Endodermal cell (in vitro differentiated cells): ENCODE results near the gene ITK. TPM values are rescaled to one million over a fixed set of nuclear protein-coding genes. Genes with fewer than 3 reads are reported as not detected.

Source experiments
- DNase-seq: peaks from one replicate; pipeline ENCODE4 v3.0.0-alpha.2; 2017
- H3K27ac ChIP-seq: 2 replicates; pipeline ENCODE4 v1.5.1; 2013; ENCODE audit warnings: mild to moderate bottlenecking, low read depth, low read length, moderate library complexity
- H3K27me3 ChIP-seq: 2 replicates; pipeline ENCODE4 v1.6.1; 2013; ENCODE audit warnings: mild to moderate bottlenecking, low read length, moderate library complexity; ENCODE audit not compliant: insufficient read depth, control insufficient read depth, poor library complexity, severe bottlenecking
- H3K36me3 ChIP-seq: 2 replicates; pipeline ENCODE4 v1.7.0; 2013; ENCODE audit warnings: mild to moderate bottlenecking, low read length, moderate library complexity; ENCODE audit not compliant: control insufficient read depth, insufficient read depth
- H3K4me1 ChIP-seq: one replicate; pipeline ENCODE4 v1.7.0; 2013; ENCODE audit warnings: low read length; ENCODE audit not compliant: control insufficient read depth, insufficient read depth
- H3K4me3 ChIP-seq: 2 replicates; pipeline ENCODE4 v1.5.1; 2013; ENCODE audit warnings: mild to moderate bottlenecking, low read length, moderate library complexity
- H3K9ac ChIP-seq: 2 replicates; pipeline ENCODE4 v1.6.1; 2013; ENCODE audit warnings: mild to moderate bottlenecking, low read length, moderate library complexity; ENCODE audit not compliant: poor library complexity, severe bottlenecking; ENCODE audit errors: extremely low read depth
- H3K9me3 ChIP-seq: 2 replicates; pipeline ENCODE4 v1.6.1; 2013; ENCODE audit warnings: mild to moderate bottlenecking, low read length, moderate library complexity; ENCODE audit not compliant: control insufficient read depth
- H3K27ac Mint-ChIP-seq: 2 replicates; pipeline ENCODE4 v1.8.0; 2020; ENCODE audit warnings: mixed read lengths
- H3K27me3 Mint-ChIP-seq: 2 replicates; pipeline ENCODE4 v1.8.0; 2021; ENCODE audit warnings: mild to moderate bottlenecking, mixed read lengths; ENCODE audit not compliant: insufficient read depth
- H3K36me3 Mint-ChIP-seq: 2 replicates; pipeline ENCODE4 v1.8.0; 2020; ENCODE audit warnings: low read depth, mixed read lengths
- H3K4me1 Mint-ChIP-seq: 2 replicates; pipeline ENCODE4 v1.8.0; 2020; ENCODE audit warnings: mixed read lengths
- H3K4me3 Mint-ChIP-seq: 2 replicates; pipeline ENCODE4 v1.8.0; 2020; ENCODE audit warnings: mild to moderate bottlenecking, moderate library complexity, mixed read lengths
- H3K9me3 Mint-ChIP-seq: 2 replicates; pipeline ENCODE4 v1.8.0; 2020; ENCODE audit warnings: mild to moderate bottlenecking, mixed read lengths
- WGBS, 2 experiments: methylation state at CpG; one replicate each; pipeline versions ENCODE4 v1.1.5 to v1.1.7; 2013; ENCODE audit warnings: missing lambda C conversion rate in 2 of 2, mixed read lengths in 1 of 2; ENCODE audit not compliant: insufficient coverage in 1 of 2, insufficient read length in 1 of 2; 5-methylcytosine and 5-hydroxymethylcytosine counted together
- total RNA-seq, 2 donors: library from RNA; stranded (reverse); fragmentation: NEBNext Ultra II Directional in 1 of 2; extraction: Animal tissue kit (Norgen Biotek cat#: 25700) in 1 of 2; gene quantifications; 2 replicates in 1 of 2; 3 replicates in 1 of 2; pipeline ENCODE4 v1.2.1, GENCODE V29; 2021
- TF ChIP-seq, protein P1 (sequence below): fragments of 200-600 bp; sonication (generic); conservative IDR thresholded peaks from 2 replicates; pipeline ENCODE4 v1.5.0; 2021; ENCODE audit warnings: antibody characterized with exemption, mild to moderate bottlenecking

ITK gene
- total RNA-seq, 2 donors from 2014 or later, result 0.31 to 0.38 TPM

DNA sequence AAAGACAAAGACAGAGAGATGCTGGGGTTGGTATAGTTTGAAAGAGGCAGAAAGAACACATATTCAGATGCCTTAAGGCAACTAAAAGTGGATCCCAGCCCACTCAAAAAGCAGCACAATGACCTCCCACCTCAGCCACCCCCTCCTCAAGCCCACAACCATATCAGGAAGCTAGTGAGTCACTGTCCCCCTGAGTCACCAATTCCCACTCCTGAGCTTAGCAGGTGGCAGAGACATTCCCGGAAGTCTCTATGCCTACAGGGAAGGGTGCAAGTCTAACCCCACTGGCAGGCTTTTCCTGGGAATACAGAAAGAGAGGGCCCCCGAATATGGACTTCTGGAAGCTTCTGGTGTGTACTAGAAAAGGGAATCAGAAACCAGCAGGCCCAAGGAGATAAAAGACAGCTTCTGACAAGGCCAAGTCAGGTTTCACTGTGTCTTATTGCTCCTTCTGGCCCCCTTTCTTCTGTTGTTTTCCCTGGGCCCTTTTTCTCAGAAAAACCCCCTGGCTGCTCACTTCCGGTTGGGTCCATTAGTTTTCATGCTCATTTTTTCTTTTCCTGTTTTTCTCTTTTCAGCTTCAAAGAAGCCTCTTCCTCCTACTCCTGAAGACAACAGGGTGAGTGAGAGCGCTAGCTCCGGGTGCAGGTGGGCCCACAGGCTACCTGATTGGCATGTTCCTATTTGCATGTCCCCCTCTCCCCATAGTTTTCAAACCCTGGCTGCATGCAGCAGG lies 36.8 kb downstream of the ITK start:
- no peaks in the 10 kb centered on the region for H3K36me3 ChIP-seq
- DNase-seq, result no peak
- TF ChIP-seq, protein P1, sequence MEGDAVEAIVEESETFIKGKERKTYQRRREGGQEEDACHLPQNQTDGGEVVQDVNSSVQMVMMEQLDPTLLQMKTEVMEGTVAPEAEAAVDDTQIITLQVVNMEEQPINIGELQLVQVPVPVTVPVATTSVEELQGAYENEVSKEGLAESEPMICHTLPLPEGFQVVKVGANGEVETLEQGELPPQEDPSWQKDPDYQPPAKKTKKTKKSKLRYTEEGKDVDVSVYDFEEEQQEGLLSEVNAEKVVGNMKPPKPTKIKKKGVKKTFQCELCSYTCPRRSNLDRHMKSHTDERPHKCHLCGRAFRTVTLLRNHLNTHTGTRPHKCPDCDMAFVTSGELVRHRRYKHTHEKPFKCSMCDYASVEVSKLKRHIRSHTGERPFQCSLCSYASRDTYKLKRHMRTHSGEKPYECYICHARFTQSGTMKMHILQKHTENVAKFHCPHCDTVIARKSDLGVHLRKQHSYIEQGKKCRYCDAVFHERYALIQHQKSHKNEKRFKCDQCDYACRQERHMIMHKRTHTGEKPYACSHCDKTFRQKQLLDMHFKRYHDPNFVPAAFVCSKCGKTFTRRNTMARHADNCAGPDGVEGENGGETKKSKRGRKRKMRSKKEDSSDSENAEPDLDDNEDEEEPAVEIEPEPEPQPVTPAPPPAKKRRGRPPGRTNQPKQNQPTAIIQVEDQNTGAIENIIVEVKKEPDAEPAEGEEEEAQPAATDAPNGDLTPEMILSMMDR, result no peak
- H3K36me3 Mint-ChIP-seq, result no peaks in the 10 kb centered on the region
- H3K27ac Mint-ChIP-seq, result no peak overlapping the region
- WGBS, 2 experiments, result 84 to 97% methylated on average over 4 to 5 of the region's 5 CpGs
- H3K4me3 Mint-ChIP-seq, result no peak overlapping the region
- no peaks in the 10 kb centered on the region for H3K4me1 Mint-ChIP-seq
- H3K9me3 ChIP-seq, result no peaks in the 10 kb centered on the region
- H3K4me3 ChIP-seq, result no peak overlapping the region
- no peaks in the 10 kb centered on the region for H3K27me3 Mint-ChIP-seq
- no peaks in the 10 kb centered on the region for H3K9me3 Mint-ChIP-seq
- no peaks in the 10 kb centered on the region for H3K27me3 ChIP-seq
- H3K9ac ChIP-seq, result no peak overlapping the region
- H3K4me1 ChIP-seq, result no peaks in the 10 kb centered on the region
- no peak overlapping the region for H3K27ac ChIP-seq

DNA sequence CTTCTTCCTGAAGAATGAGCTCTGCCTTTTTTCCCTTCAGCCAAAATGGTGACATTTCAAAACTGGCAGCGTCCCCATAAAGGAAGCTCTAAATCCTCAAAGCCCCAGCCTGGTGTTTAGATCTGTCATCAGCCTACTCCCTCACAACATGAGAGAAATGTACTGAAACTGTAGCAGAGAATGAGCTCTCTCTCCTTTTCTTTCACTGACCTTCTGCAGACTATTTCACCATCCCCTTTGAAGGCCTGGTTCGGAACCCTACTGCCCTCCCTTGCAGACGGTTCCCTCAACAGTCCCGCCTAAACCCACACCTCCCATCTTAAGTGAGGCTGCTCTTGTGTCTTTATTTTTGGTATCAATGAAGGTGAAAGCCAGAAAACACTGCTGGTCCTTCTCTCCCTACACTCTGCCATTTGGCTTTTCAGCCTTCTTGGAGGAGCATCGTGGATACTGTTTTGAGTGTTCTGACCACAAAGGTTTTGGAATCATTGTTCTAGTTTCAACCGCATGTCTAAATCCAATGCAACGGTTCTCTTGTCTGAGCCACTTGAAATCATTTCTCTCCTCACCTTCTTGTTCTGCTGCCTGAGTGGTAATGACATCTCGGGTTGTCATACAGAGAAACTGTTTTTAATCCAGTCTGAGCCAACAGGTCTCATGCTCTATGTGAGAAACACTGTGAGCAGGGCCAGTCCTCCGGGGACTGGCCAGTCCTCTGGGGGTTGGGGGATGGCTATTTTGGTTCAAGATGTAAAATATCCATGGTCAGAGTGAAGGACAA lies 39.0 kb downstream of the ITK start:
- Mint-ChIP-seq H3K27me3 (no peaks in the 10 kb centered on the region), H3K9me3 (no peaks in the 10 kb centered on the region), H3K4me1 (no peaks in the 10 kb centered on the region), H3K4me3 (no peak overlapping the region), H3K36me3 (no peaks in the 10 kb centered on the region), H3K27ac (no peak overlapping the region)
- Histone ChIP-seq H3K9me3 (no peaks in the 10 kb centered on the region), H3K9ac (no peak overlapping the region), H3K4me3 (no peak overlapping the region), H3K4me1 (no peaks in the 10 kb centered on the region), H3K36me3 (no peaks in the 10 kb centered on the region), H3K27me3 (no peaks in the 10 kb centered on the region), H3K27ac (no peak overlapping the region)
- DNase-seq, result no peak
- TF ChIP-seq, protein P1, result no peak
- 86 to 94% methylated on average over 5 to 9 of the region's 9 CpGs for WGBS, 2 experiments

DNA sequence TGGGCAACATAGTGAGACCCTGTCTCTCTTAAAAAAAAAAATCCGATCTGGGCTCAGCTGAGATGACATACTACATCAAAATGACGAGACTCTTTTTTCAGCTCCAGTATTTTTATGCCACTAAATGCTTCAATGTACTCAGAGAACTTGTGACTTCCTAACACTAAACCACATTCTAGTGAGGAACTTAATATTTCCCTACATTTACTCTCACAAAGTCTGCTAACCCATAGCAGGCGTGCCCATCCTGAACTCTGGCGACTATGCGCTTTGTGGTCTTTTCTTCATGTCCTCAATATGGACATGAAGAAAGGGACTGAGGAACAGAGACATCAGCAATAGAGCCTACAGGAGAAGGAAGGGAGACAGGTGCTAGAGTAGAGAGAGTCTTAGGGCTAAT lies 41.3 kb downstream of the ITK start:
- H3K27me3 ChIP-seq, result no peaks in the 10 kb centered on the region
- Mint-ChIP-seq H3K4me3 (no peak overlapping the region), H3K36me3 (no peaks in the 10 kb centered on the region)

More for the DNA sequence above, 41.3 kb downstream of the ITK start:
- Mint-ChIP-seq H3K9me3 (no peaks in the 10 kb centered on the region), H3K4me1 (no peaks in the 10 kb centered on the region), H3K27ac (no peak overlapping the region), H3K27me3 (no peaks in the 10 kb centered on the region)
- H3K4me1 ChIP-seq, result no peaks in the 10 kb centered on the region
- no peak overlapping the region for H3K27ac ChIP-seq
- DNase-seq, result no peak
- no peak overlapping the region for H3K4me3 ChIP-seq
- H3K36me3 ChIP-seq, result no peaks in the 10 kb centered on the region
- H3K9me3 ChIP-seq, result no peaks in the 10 kb centered on the region
- no peak overlapping the region for H3K9ac ChIP-seq
- 90 to 93% methylated on average over 2 to 5 of the region's 5 CpGs for WGBS, 2 experiments
- TF ChIP-seq, protein P1, result no peak
